NT2/D1 (cell line): Measurements from ENCODE around the gene SRP14.

Experiments
- DNase-seq: peaks from one replicate; pipeline ENCODE4 v3.0.0-alpha.2; 2011; ENCODE audit warnings: low read depth, low spot score
- H3K27me3 ChIP-seq: 2 replicates; pipeline ENCODE4 v1.6.0; 2011; ENCODE audit warnings: mild to moderate bottlenecking; ENCODE audit not compliant: insufficient read length, insufficient read depth
- H3K36me3 ChIP-seq: 2 replicates; pipeline ENCODE4 v1.6.1; 2011; ENCODE audit warnings: mild to moderate bottlenecking, low read length, mixed read lengths; ENCODE audit not compliant: insufficient read depth, insufficient read length
- H3K4me1 ChIP-seq: 2 replicates; pipeline ENCODE4 v1.5.1; 2011; ENCODE audit not compliant: insufficient read depth, insufficient read length
- H3K4me3 ChIP-seq: 2 replicates; pipeline ENCODE4 v1.5.1; 2011; ENCODE audit warnings: low read depth; ENCODE audit not compliant: insufficient read length
- H3K9ac ChIP-seq: 2 replicates; pipeline ENCODE4 v1.6.0; 2011; ENCODE audit warnings: low read depth; ENCODE audit not compliant: insufficient read length
- H3K9me3 ChIP-seq: 2 replicates; pipeline ENCODE4 v1.5.1; 2011; ENCODE audit warnings: mild to moderate bottlenecking, low read length; ENCODE audit not compliant: insufficient read depth
- SUZ12 ChIP-seq: IDR thresholded peaks from 2 replicates; pipeline ENCODE4 v1.6.1; 2011; ENCODE audit not compliant: insufficient read length, insufficient read depth; ENCODE audit errors: extremely low read depth
- YY1 ChIP-seq: IDR thresholded peaks from 2 replicates; pipeline ENCODE4 v1.6.1; 2011; ENCODE audit not compliant: insufficient read length, insufficient read depth
- ZNF274 ChIP-seq: IDR thresholded peaks from 2 replicates; pipeline ENCODE4 v1.6.1; 2011; ENCODE audit warnings: mild to moderate bottlenecking, low read depth, low read length

The SRP14 gene

DNA sequence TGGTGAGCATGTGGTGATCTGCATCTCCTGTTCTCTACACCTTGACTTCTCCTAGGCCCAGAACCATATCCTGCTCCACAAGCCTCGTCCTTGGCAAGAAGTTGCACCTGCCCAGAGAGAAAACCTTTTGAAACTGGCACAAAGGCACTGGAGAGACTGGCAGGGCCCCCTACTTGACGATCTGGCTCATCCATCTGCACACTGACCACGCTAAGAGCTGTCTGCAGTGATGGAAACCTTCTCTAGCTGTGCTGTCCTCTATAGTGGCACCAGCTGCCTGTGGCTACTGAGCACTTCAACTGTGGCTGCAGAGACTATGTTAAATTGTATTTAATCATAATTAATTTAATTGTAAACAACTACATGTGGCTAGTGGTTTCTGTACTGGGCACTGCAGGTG lies 26.2 kb upstream of the SRP14 start:
- Histone ChIP-seq H3K4me3 (no peak overlapping the region), H3K27me3 (no peaks in the 10 kb centered on the region), H3K4me1 (peaks cover 11% of the 10 kb centered on the region), H3K9ac (no peak overlapping the region), H3K9me3 (no peaks in the 10 kb centered on the region), H3K36me3 (peaks cover 7% of the 10 kb centered on the region)
- TF ChIP-seq YY1 (no peak), ZNF274 (no peak), SUZ12 (no peak)
- no peak for DNase-seq

DNA sequence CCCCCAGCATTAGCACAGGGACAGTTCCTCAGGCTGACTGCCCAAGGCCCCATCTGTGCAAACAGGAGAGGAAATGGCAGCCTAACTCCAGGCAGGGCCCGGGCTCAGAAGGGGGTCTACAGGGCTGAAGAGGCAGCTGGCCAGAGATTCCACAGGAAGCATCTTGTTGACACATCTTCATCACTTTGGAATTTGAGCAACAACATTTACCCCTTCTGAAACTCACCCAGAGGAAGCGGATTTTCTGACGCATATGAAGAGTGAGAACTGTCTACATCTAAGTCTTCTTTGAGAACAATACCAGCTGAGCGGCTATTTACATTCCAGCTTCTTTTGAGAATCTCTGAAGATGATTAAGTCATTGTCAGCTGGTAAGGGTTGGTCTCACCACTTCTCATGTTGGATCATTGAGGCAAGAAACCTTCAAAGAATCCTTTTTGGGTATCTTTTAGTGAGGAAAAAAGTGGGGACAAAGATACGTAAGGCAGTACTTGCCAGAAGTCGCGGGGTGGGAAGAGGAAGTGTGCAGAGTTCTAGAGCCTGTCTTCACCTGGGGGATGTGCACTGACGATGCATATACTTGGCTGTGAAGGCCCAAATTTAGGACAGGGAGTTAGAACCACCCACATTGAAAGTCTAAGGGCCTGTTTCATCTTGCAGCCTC lies 25.4 kb upstream of the SRP14 start:
- Histone ChIP-seq H3K9ac (no peak overlapping the region), H3K36me3 (peaks cover 7% of the 10 kb centered on the region), H3K4me3 (no peak overlapping the region), H3K4me1 (peaks cover 9% of the 10 kb centered on the region), H3K27me3 (no peaks in the 10 kb centered on the region), H3K9me3 (no peaks in the 10 kb centered on the region)
- TF ChIP-seq ZNF274 (no peak), YY1 (no peak), SUZ12 (no peak)
- peak; percentile 48 for DNase-seq

DNA sequence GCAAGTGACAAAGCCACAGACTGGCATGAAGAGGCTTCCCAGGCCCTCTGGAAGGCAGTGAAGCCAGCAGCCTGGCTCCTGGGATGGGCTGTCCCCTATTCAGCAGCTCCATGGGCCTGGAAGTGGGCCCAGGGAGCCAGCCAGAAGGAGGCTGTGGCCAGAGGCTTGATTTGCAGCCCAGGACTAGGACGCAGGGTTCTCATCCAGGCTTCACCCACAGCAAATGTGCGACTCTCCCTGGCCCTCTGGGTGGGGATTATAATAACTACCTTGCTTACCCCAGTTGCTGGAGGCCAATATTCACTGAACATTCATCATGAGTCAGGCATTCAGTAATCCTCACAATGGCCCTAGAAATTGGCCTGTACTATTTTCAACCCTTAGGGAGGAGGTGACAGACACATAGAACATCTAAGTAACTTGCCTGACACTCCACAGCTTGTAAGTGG lies 24.6 kb upstream of the SRP14 start:
- TF ChIP-seq ZNF274 (no peak), SUZ12 (no peak), YY1 (no peak)
- no peaks in the 10 kb centered on the region for H3K9me3 ChIP-seq
- H3K27me3 ChIP-seq, result no peaks in the 10 kb centered on the region
- DNase-seq, result no peak
- no peak overlapping the region for H3K4me3 ChIP-seq
- H3K4me1 ChIP-seq, result peaks cover 9% of the 10 kb centered on the region
- H3K9ac ChIP-seq, result no peak overlapping the region
- H3K36me3 ChIP-seq, result peaks cover 7% of the 10 kb centered on the region

DNA sequence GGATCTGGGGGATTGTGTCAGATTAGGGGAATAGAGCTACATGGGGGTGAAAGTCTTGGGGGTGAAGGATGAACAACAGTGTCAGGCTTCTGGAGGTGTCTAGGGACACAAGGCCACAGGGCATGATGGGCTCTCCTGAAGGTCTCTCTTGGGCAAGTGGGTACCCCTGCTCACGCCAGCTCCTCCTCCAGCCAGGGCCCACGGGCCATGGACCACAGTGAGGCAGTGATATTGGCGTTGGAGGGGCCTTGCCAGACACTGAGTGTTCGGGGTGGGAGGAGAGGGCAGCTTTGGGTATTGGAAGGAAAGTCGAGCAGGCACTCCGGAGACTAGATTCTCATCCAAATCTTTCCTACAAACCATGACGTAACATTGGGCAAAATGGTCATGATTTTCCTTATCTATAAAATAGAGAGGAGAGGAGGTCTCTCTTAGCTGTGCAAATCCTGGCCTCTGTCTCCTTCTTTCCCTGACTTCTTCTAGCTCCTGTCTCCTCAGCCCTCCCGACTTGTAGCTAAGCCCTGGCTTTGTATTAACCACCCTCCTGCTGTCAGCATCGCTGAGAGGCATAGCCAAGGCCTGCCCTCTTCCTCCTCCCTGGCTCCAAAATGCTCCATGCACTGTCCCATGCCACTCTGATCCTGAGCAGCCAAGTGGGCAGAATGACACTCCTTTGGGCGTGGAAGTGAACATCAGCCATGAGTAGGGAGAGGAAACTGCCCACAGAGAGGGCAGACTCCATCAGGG lies 24.0 kb upstream of the SRP14 start:
- no peaks in the 10 kb centered on the region for H3K27me3 ChIP-seq
- no peak for DNase-seq
- H3K9me3 ChIP-seq, result no peaks in the 10 kb centered on the region
- no peak overlapping the region for H3K4me3 ChIP-seq
- H3K36me3 ChIP-seq, result peaks cover 7% of the 10 kb centered on the region
- no peak overlapping the region for H3K9ac ChIP-seq
- peaks cover 9% of the 10 kb centered on the region for H3K4me1 ChIP-seq
- TF ChIP-seq SUZ12, result no peak
- no peak for TF ChIP-seq YY1
- no peak for TF ChIP-seq ZNF274

DNA sequence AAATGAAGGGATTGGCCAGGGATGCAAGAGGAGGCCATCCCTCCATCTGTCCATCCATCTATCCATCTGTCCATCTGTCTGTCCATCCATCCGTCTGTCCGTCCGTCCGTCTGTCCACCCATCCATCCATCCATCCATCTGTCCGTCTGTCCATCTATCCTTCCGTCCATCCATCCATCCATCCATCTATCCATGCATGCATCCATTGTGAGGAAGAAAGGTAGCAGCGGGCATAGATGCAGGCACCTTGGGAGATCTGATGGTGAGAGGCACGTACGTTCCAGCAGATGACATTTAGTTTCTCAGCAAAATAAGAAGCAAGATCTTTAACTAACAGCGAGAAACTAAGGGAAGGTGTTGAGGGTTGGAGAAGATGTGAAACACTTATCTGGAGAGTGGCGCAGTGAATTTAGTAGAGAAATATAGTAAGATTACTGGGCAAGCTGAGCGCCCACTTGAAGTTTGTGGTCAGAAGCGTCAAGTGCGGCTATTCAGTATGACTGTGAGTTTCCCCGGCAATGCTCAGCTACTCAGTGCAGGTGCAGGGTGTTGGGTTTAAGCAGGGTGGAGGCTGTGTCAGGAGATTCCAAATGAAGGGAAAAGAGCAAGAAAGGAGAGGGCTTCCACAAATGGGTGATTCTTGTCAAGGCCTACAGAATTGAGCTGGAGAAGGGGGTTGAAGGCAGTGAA lies 22.4 kb upstream of the SRP14 start:
- Histone ChIP-seq H3K4me3 (no peak overlapping the region), H3K9me3 (no peaks in the 10 kb centered on the region), H3K36me3 (peaks cover 12% of the 10 kb centered on the region), H3K27me3 (no peaks in the 10 kb centered on the region), H3K4me1 (peaks cover 9% of the 10 kb centered on the region), H3K9ac (no peak overlapping the region)
- no peak for TF ChIP-seq ZNF274
- no peak for TF ChIP-seq SUZ12
- TF ChIP-seq YY1, result no peak
- no peak for DNase-seq

DNA sequence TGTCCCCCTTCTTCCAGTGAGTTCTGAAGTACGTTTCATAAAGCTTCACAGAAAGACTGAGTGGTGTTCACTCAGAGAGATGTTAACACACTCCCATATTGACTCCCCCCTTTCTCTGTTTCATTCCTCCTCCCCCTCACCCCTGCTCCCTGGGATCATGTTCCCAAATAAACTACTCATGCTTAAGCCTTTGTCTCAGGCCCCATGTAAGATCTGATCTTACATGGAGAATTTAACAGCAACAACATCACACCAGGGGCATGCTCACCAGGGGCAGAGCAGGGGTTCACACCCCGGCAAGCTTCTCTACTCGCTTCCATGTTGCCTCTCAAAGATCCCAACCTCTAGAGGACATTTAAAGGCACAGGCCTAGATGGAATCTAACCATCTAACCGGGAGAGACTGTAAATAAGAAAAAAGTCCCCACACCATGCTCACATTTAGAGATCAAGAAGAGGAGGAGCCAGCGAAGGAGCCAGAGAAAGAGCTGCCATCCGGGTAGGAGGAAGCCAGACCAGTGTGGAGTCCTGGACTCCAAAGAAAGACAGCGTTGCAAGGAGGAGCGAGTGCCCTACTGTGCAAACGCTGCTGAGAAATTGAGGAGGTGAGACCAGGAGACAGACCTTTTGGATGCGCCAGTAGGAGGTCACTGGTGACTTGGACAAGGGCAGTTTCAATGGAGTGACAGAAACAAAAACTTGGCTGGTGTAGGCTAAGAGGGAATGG lies 21.4 kb upstream of the SRP14 start:
- peaks cover 11% of the 10 kb centered on the region for H3K36me3 ChIP-seq
- no peak for DNase-seq
- TF ChIP-seq YY1, result no peak
- no peak for TF ChIP-seq SUZ12
- TF ChIP-seq ZNF274, result no peak
- H3K4me3 ChIP-seq, result no peak overlapping the region
- H3K9me3 ChIP-seq, result no peaks in the 10 kb centered on the region
- H3K4me1 ChIP-seq, result peaks cover 16% of the 10 kb centered on the region
- no peak overlapping the region for H3K9ac ChIP-seq
- H3K27me3 ChIP-seq, result no peaks in the 10 kb centered on the region

DNA sequence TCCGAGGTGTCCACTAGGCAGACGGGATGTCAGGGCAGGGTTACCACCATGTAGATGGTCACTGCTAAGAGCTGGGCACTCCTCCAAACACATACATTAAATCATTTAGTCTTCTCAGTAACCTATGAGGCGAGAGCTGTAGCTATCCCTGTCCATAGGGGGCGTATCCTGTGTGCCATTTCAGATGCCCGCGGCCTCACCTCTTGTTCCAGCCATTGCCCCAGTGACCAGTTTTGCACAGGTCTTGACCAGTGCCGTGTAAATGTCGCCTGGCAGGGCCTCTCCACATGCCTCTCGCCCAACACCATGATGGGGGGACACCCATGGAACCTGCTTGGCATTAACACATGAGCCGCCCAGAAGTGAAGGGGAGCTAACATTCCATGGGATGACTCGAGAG lies 20.8 kb upstream of the SRP14 start:
- no peak for DNase-seq
- peaks cover 22% of the 10 kb centered on the region for H3K4me1 ChIP-seq
- TF ChIP-seq YY1, result no peak
- TF ChIP-seq SUZ12, result no peak
- TF ChIP-seq ZNF274, result no peak
- H3K4me3 ChIP-seq, result no peak overlapping the region
- H3K9ac ChIP-seq, result no peak overlapping the region
- H3K36me3 ChIP-seq, result peaks cover 5% of the 10 kb centered on the region
- H3K27me3 ChIP-seq, result no peaks in the 10 kb centered on the region
- no peaks in the 10 kb centered on the region for H3K9me3 ChIP-seq
